GM21367 (cell line): Measurements from ENCODE around the gene MYO1A.
"Not testable (repeated sequence)": the region's sequence is repeated elsewhere in the genome, so short reads cannot be mapped to it uniquely, and the experiment has no call there.

Source experiments
- ATAC-seq: cut with Tn5 transposase; IDR thresholded peaks from one replicate; pipeline ENCODE4 v1.9.1; 2021; ENCODE audit not compliant: unreplicated experiment

Gene MYO1A

GRCh38 chr12:57087691-57088353 is 37.9 kb upstream of the MYO1A start:
- ATAC-seq, result peak; percentile 32

GRCh38 chr12:57087010-57087690 is 37.2 kb upstream of the MYO1A start:
- peak; percentile 29 for ATAC-seq

GRCh38 chr12:57086493-57087009 is 36.6 kb upstream of the MYO1A start:
- no peak for ATAC-seq

DNA sequence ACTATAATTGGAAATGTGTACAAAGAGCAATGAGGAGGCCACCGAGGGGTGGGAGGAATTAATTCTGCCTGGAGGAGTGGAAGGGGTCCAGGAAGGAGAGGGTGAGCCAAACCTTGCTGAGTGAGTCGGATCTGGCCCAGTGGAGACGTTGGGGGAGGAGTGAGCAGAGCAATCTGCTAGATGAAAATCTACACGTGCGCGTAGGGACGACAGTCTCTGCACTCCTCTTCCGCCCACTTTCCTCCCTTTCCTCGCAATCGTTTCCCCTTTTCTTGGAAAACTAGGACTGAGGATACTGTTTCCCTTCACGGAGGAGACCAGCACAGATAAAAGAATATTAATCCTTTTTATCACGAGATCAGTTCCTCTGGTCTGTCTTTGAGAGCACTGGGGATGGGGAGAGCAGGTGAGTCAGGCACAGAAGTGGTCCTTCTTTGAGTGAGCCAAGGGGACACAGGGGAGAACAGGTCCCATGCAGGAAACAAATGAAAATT is 36.1 kb upstream of the MYO1A start:
- no peak for ATAC-seq

- ATAC-seq, result no peak
These were observed 30.9 kb upstream of the MYO1A start for GRCh38 chr12:57080855-57081254.

DNA sequence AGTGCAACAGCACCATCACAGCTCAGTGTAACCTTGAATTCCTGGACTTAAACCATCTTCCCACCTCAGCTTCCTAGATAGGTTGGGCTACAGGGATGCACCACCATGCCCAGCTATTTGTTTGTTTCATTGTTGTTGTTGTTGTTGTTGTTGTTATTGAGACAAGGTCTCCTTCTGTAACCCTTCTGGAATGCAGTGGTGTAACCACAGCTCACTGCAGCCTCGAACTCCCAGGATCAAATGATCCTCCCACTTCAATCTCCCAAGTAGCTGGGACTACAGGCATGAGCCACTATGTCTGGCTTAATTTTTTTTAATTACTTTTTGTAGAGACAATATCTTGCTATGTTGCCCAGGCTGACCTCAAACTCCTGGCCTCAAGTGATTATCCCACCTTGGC is 29.9 kb upstream of the MYO1A start:
- ATAC-seq, result no peak

GRCh38 chr12:57078519-57079404 is 28.8 kb upstream of the MYO1A start, which contains the start of gene NEMP1:
Gene NEMP1, minus strand, starts transcription at chr12:57078791. Its CDS starts 46 bp downstream, at chr12:57078745.
- ATAC-seq, result peak; percentile 91

GRCh38 chr12:57073566-57074450 is 23.9 kb upstream of the MYO1A start:
- ATAC-seq, result not testable (repeated sequence)

DNA sequence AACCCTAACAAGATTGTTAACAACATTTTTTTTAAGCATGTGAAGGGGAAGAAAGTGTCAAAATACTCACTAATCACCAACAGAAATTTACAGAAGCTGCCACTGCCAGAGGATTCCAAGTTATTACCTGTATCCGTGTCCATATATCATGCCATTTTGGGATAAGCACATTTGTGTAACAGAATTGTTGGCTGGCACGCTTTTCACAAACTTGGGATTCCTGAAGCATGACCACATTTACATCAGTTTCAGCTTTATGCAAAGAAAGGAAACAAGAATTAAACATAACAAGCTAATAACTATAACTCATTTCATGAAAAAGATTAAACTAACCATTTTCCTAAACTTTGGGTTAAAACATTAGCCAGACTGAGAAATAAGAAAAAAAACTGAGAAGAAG is 22.7 kb upstream of the MYO1A start:
- no peak for ATAC-seq

GRCh38 chr12:57069523-57069922 is 19.6 kb upstream of the MYO1A start:
- peak; percentile 76 for ATAC-seq

GRCh38 chr12:57066245-57066644 is 16.3 kb upstream of the MYO1A start:
- no peak for ATAC-seq

- peak; percentile 78 for ATAC-seq
These were observed 14.2 kb upstream of the MYO1A start for GRCh38 chr12:57063991-57064685.

GRCh38 chr12:57058454-57058853 is 8.5 kb upstream of the MYO1A start:
- no peak for ATAC-seq

GRCh38 chr12:57057067-57057751 is 7.3 kb upstream of the MYO1A start:
- ATAC-seq, result no peak

- ATAC-seq, result no peak
These were observed 5.9 kb upstream of the MYO1A start for GRCh38 chr12:57055824-57056223.

DNA sequence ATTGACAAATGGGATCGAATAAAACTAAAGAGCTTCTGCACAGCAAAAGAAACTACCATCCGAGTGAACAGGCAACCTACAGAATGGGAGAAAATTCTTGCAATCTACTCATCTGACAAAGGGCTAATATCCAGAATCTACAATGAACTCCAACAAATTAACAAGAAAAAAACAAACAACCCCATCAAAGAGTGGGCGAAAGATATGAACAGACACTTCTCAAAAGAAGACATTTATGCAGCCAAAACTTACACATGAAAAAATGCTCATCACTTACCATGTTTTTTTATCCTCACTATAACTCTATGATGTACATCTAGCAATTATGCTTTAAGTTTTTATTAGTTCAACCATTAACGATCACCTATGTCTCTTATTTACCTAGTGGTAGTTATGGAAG is 4.0 kb upstream of the MYO1A start:
- ATAC-seq, result not testable (repeated sequence)

DNA sequence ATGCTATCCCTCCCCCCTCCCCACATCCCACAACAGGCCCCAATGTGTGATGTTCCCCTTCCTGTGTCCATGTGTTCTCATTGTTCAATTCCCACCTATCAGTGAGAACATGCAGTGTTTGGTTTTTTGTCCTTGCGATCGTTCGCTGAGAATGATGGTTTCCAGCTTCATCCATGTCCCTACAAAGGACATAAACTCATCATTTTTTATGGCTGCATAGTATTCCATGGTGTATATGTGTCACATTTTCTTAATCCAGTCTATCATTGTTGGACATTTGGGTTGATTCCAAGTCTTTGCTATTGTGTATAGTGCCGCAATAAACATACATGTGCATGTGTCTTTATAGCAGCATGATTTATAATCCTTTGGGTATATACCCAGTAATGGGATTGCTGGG is 3.2 kb upstream of the MYO1A start:
- ATAC-seq, result not testable (repeated sequence)

DNA sequence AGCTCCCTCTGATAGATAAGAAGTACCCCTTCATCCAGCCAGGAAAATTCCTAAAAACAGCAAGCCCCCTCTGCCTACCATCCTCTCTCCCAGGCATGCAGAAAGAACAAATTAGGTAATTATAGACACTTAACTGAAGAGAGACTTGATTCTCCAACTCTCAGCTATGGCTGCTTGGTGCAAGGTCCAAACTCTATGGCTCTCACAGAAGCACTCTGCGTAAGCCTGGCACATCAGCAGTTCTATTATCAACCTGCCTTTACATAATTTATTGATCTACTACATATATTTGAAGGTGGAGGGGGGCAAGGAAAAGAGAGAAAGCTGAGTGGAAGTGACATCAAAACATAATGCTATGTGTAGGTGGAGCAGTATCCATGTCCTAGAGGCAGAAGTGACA is 1.1 kb upstream of the MYO1A start:
- ATAC-seq, result no peak

DNA sequence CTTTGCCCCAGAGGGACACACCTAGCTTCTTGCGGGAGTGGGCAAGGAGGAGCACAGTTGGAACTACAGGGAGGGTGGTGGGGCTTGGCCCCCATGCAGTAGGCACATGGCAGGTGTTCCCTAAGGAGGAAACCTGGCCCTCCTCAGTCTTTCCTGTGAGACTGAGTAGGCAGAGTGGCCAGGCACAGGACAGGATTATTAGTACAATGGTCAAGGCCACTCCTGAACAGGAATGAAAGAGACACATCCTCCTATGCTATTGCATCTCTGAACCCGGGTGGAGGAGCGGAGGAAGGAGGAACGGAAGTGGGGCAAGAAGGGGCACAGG is 846 bp downstream of the MYO1A start:
- ATAC-seq, result no peak
